Osteoblast (primary cell): ENCODE data around the gene NEFH. TPM values are rescaled to one million over a fixed set of nuclear protein-coding genes. Genes with fewer than 3 reads are reported as not detected.

ENCODE experiments used
- DNase-seq: peaks from one replicate; pipeline ENCODE4 v3.0.0; 2011; ENCODE audit warnings: low spot score, mixed read lengths; ENCODE audit not compliant: insufficient read length; ENCODE audit errors: missing footprints
- H2AFZ ChIP-seq: 2 replicates; pipeline ENCODE4 v1.6.0; 2011; ENCODE audit warnings: mild to moderate bottlenecking, low read length
- H3K27ac ChIP-seq: 2 replicates; pipeline ENCODE4 v1.5.1; 2011; ENCODE audit warnings: mild to moderate bottlenecking, low read depth, low read length, moderate library complexity
- H3K27me3 ChIP-seq: 2 replicates; pipeline ENCODE4 v1.6.0; 2012; ENCODE audit warnings: mild to moderate bottlenecking, control low read depth, inconsistent platforms, low read length, moderate library complexity; ENCODE audit not compliant: insufficient read depth
- H3K36me3 ChIP-seq: 2 replicates; pipeline ENCODE4 v1.5.1; 2011; ENCODE audit warnings: mild to moderate bottlenecking, low read length, control low read depth, moderate library complexity; ENCODE audit not compliant: insufficient read depth
- H3K4me1 ChIP-seq: 2 replicates; pipeline ENCODE4 v1.5.1; 2011; ENCODE audit warnings: mild to moderate bottlenecking, low read length, control low read depth, moderate library complexity; ENCODE audit not compliant: insufficient read depth
- H3K4me2 ChIP-seq: 2 replicates; pipeline ENCODE4 v1.6.0; 2011; ENCODE audit warnings: mild to moderate bottlenecking, low read length; ENCODE audit not compliant: insufficient read depth
- H3K4me3 ChIP-seq: fragments of 200-600 bp; sonication (generic); 3 replicates; pipeline ENCODE4 v1.5.1; 2012; ENCODE audit warnings: mild to moderate bottlenecking, low read length, inconsistent platforms; ENCODE audit not compliant: insufficient read depth
- H3K79me2 ChIP-seq: 2 replicates; pipeline ENCODE4 v1.6.0; 2012; ENCODE audit warnings: mild to moderate bottlenecking, low read length, control low read depth, inconsistent platforms; ENCODE audit not compliant: insufficient read depth
- H3K9me3 ChIP-seq: 2 replicates; pipeline ENCODE4 v1.5.1; 2011; ENCODE audit warnings: low read depth, low read length, control low read depth
- H4K20me1 ChIP-seq: 2 replicates; pipeline ENCODE4 v1.6.0; 2012; ENCODE audit warnings: mild to moderate bottlenecking, low read length, control low read depth; ENCODE audit not compliant: insufficient read depth
- CTCF ChIP-seq: IDR thresholded peaks from 2 replicates; pipeline ENCODE4 v1.5.1; 2011; ENCODE audit warnings: mild to moderate bottlenecking, low read depth, low read length, moderate library complexity; ENCODE audit errors: extremely low read depth
- total RNA-seq: library from RNA; depleted of rRNA; stranded (reverse); fragments of >200 nt; gene quantifications from 2 replicates; pipeline ENCODE4 v1.2.3, GENCODE V29; 2012

Gene NEFH
- total RNA-seq, 1 donor = 0.36 TPM

DNA sequence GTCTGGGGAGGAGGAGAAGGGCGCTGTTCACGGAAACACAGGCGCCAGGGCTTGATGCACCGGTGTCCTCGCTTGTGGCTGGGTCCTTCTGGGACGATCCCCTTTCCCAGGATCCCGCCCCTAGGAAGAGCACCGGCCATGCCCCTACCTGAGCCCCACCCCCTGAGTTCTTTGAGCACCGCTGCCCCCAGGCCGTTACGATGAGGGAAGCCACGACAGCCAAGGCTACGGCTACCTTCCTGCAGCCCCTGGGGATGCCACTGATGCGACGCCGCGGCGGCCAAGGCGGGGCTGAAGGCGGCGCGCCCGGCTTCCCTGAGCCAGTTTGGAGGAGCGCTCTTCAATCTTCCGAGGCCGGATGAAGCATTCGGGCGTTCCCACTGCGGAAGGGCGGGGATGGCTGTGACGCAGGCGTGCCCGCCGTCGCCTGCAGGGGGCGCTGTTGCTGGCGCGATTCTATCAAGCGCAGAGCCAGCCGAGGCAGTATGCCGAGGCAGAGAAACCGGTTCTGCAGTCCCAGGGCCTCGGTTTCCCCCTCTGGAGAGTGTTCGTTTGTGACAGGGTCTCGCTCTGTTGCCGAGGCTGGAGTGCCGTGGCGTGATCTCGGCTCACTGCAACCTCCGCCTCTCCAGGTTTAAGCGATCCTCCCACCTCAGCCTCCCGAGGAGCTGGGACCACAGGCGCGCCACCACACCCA is 9.7 kb upstream of the NEFH start:
- H2AFZ ChIP-seq = peak overlapping the region; percentile 35
- peaks cover 25% of the 10 kb centered on the region for H3K27me3 ChIP-seq
- no peaks in the 10 kb centered on the region for H3K9me3 ChIP-seq
- H3K4me2 ChIP-seq = peak overlapping the region; percentile 54
- peak overlapping the region; percentile 49 for H3K4me3 ChIP-seq
- no peak overlapping the region for H3K27ac ChIP-seq
- no peaks in the 10 kb centered on the region for H3K36me3 ChIP-seq
- H3K79me2 ChIP-seq = no peaks in the 10 kb centered on the region
- H4K20me1 ChIP-seq = no peaks in the 10 kb centered on the region
- peak; percentile 96 for DNase-seq
- H3K4me1 ChIP-seq = no peaks in the 10 kb centered on the region
- TF ChIP-seq CTCF = peak; percentile 71

DNA sequence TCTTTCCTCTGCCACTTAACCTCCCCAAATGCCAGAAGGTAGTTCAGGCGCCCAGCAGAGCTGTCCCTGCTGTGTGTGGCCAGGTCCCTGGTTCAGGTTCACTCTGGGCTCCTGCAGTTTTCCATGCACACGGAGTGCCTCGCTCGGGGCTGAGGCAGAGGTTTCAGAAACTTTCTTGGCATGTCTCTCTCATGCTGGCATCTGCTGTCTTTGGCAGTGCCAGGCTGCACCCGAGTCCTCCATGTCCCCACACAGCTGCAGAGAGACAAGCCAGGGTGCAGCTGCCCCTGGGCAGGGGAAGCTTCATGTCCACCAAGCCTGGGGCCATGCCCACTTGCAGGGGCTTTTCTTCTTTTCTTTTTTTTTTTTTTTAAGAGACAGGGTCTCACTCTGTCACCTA is 7.0 kb upstream of the NEFH start:
- Histone ChIP-seq H3K4me2 (no peak overlapping the region), H3K4me3 (no peak overlapping the region), H3K36me3 (no peaks in the 10 kb centered on the region), H3K79me2 (no peaks in the 10 kb centered on the region), H3K27ac (no peak overlapping the region), H3K4me1 (no peaks in the 10 kb centered on the region), H4K20me1 (no peaks in the 10 kb centered on the region), H3K27me3 (peaks cover 43% of the 10 kb centered on the region), H2AFZ (no peak overlapping the region), H3K9me3 (no peaks in the 10 kb centered on the region)
- no peak for DNase-seq
- TF ChIP-seq CTCF = no peak

GRCh38 chr22:29475550-29475949 is 4.5 kb upstream of the NEFH start:
- no peak overlapping the region for H2AFZ ChIP-seq
- TF ChIP-seq CTCF = no peak
- DNase-seq = no peak
- no peaks in the 10 kb centered on the region for H3K36me3 ChIP-seq
- no peaks in the 10 kb centered on the region for H3K9me3 ChIP-seq
- H3K79me2 ChIP-seq = no peaks in the 10 kb centered on the region
- no peak overlapping the region for H3K4me2 ChIP-seq
- no peaks in the 10 kb centered on the region for H3K4me1 ChIP-seq
- no peaks in the 10 kb centered on the region for H4K20me1 ChIP-seq
- H3K4me3 ChIP-seq = no peak overlapping the region
- peaks cover 54% of the 10 kb centered on the region for H3K27me3 ChIP-seq
- no peak overlapping the region for H3K27ac ChIP-seq

- H3K36me3 ChIP-seq = no peaks in the 10 kb centered on the region
- no peak overlapping the region for H2AFZ ChIP-seq
- no peaks in the 10 kb centered on the region for H3K4me1 ChIP-seq
- H3K27me3 ChIP-seq = peaks cover 55% of the 10 kb centered on the region
- no peaks in the 10 kb centered on the region for H4K20me1 ChIP-seq
- no peak for TF ChIP-seq CTCF
- no peak overlapping the region for H3K27ac ChIP-seq
- no peak overlapping the region for H3K4me3 ChIP-seq
- DNase-seq = no peak
- H3K4me2 ChIP-seq = no peak overlapping the region
- H3K79me2 ChIP-seq = no peaks in the 10 kb centered on the region
- H3K9me3 ChIP-seq = no peaks in the 10 kb centered on the region
Measured at GRCh38 chr22:29476116-29476515, 3.9 kb upstream of the NEFH start.
